Ishikawa (cell line): ENCODE results near the gene WSCD2.

Source experiments
- CEBPB ChIP-seq: IDR thresholded peaks from 2 replicates; pipeline ENCODE4 v1.6.1; 2012
- CREB1 ChIP-seq: IDR thresholded peaks from 2 replicates; pipeline ENCODE4 v1.6.1; 2012; ENCODE audit warnings: low read depth
- EGR1 ChIP-seq: IDR thresholded peaks from 2 replicates; pipeline ENCODE4 v1.6.1; 2012
- EP300 ChIP-seq: IDR thresholded peaks from 2 replicates; pipeline ENCODE4 v1.6.1; 2012; ENCODE audit warnings: borderline replicate concordance
- FOXM1 ChIP-seq: IDR thresholded peaks from 2 replicates; pipeline ENCODE4 v1.6.1; 2012; ENCODE audit warnings: low read depth, borderline replicate concordance
- NFIC ChIP-seq: IDR thresholded peaks from 2 replicates; pipeline ENCODE4 v1.6.1; 2012
- RAD21 ChIP-seq: IDR thresholded peaks from 2 replicates; pipeline ENCODE4 v1.6.1; 2012; ENCODE audit warnings: low read depth
- TAF1 ChIP-seq: IDR thresholded peaks from 2 replicates; pipeline ENCODE4 v1.6.1; 2012; ENCODE audit warnings: low read depth, mild to moderate bottlenecking
- TCF12 ChIP-seq: IDR thresholded peaks from 2 replicates; pipeline ENCODE4 v1.6.1; 2012; ENCODE audit warnings: low read depth
- TEAD4 ChIP-seq: IDR thresholded peaks from 2 replicates; pipeline ENCODE4 v1.6.1; 2012
- YY1 ChIP-seq: IDR thresholded peaks from 2 replicates; pipeline ENCODE4 v1.6.1; 2012; ENCODE audit warnings: low read depth
- ZBTB7A ChIP-seq: IDR thresholded peaks from 2 replicates; pipeline ENCODE4 v1.6.1; 2012; ENCODE audit warnings: low read depth
- TF ChIP-seq, protein P1 (sequence below): IDR thresholded peaks from 2 replicates; pipeline ENCODE4 v1.6.1; 2012
- TF ChIP-seq, protein P2 (sequence below): IDR thresholded peaks from 2 replicates; pipeline ENCODE4 v1.6.1; 2012
- TF ChIP-seq, protein P3 (sequence below): IDR thresholded peaks from 2 replicates; pipeline ENCODE4 v1.6.1; 2012; ENCODE audit warnings: low read depth, mild to moderate bottlenecking

WSCD2 gene

DNA sequence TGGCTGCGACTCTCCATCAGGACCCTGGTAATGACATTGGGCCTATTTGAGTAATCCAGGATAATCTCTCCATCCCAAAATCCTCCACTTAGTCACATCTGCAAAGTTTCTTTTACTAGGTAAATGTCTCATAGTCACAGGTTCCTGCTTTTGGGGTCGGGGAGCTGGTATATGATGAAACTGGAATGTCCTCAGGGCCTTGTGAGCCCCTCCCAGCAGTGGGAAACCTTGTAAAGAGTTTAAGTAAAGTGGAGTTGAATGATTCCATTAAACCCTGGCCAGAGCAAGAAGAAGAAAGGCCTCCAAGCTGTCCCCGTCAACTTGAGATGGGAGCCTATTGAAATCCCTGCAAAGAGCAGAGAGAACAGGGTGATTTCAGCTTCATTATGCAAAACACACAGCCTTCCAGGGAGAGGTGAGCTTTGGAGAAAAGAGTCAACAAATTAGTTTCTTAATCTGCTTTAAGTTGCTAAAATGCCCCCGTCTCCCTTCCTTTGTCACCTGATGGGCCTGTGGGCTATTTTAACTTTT lies 12.6 kb downstream of the WSCD2 start:
- TF ChIP-seq TAF1, result no peak
- no peak for TF ChIP-seq CREB1
- no peak for TF ChIP-seq TCF12
- no peak for TF ChIP-seq CEBPB
- TF ChIP-seq, protein P1, sequence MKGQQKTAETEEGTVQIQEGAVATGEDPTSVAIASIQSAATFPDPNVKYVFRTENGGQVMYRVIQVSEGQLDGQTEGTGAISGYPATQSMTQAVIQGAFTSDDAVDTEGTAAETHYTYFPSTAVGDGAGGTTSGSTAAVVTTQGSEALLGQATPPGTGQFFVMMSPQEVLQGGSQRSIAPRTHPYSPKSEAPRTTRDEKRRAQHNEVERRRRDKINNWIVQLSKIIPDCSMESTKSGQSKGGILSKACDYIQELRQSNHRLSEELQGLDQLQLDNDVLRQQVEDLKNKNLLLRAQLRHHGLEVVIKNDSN, result no peak
- TF ChIP-seq NFIC, result no peak

DNA sequence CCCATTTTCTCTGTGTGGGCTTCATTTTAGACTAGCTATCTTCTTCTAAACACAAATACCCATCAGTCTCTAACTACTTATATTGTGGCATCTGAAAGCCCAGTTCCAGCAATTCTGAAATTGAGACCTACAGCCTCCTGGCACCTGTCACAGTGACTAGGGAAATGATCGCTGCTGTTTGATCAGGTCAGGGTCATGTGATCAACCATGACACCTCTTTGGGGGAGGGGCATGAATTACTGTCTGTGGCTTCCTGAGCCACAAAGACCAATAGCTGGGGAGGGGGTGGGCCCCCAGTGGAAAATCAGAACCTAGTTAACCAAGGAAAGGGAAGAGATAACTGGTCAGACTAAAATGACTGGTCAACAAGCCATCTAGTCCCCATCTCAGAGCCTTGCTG lies 14.1 kb downstream of the WSCD2 start:
- TF ChIP-seq RAD21 (no peak), TEAD4 (no peak), EP300 (no peak), CEBPB (no peak), ZBTB7A (no peak), TCF12 (no peak), NFIC (no peak)
- TF ChIP-seq, protein P2, sequence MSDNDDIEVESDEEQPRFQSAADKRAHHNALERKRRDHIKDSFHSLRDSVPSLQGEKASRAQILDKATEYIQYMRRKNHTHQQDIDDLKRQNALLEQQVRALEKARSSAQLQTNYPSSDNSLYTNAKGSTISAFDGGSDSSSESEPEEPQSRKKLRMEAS, result no peak

DNA sequence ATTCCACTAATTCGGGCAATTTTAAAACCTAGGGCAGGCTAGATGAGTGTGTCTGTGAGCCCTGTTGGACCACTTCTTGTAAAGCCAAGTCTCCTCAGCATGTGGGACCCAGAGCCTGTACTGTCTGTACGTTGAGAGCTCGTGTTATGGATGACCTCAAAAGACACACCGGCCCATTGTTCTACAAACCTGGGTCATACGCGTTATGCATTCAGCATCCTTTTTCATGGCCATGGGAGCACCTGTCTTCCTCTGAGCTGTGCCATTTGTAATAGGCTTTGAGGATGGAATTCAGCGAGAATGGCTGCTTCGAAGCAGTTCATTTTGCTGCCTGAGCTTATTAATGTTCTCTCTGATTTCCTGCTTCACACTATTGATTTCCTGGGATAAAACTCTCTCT lies 15.0 kb downstream of the WSCD2 start:
- no peak for TF ChIP-seq TCF12
- TF ChIP-seq, protein P1, result no peak
- no peak for TF ChIP-seq CREB1
- TF ChIP-seq EGR1, result no peak
- no peak for TF ChIP-seq TEAD4
- TF ChIP-seq CEBPB, result no peak
- TF ChIP-seq NFIC, result no peak
- no peak for TF ChIP-seq ZBTB7A
- no peak for TF ChIP-seq FOXM1
- no peak for TF ChIP-seq TAF1

DNA sequence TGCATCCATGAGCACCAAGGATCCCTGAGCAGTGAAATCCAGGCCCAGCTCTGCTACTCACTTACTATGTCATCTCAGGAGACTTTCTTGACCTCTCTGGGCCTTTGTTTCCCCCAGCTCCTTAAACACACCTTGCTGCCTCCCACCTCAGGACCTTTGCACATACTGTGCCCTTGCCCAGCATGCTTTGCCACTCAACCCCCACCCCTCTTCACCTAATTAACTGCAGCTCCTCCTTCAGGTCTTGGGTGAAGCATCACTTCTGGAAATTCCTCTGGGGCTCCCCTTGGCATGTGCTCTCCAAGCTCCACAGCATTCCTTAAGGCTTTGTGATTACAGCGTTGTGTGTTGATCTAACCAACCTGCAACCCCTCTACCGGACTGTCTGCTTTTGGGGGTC lies 15.9 kb downstream of the WSCD2 start:
- TF ChIP-seq, protein P2, result no peak
- TF ChIP-seq, protein P1, result no peak
- TF ChIP-seq CEBPB (no peak), RAD21 (no peak), ZBTB7A (no peak), TEAD4 (no peak), TAF1 (no peak), EP300 (no peak), EGR1 (no peak), TCF12 (no peak), CREB1 (no peak), NFIC (no peak), YY1 (no peak), FOXM1 (no peak)
- TF ChIP-seq, protein P3, sequence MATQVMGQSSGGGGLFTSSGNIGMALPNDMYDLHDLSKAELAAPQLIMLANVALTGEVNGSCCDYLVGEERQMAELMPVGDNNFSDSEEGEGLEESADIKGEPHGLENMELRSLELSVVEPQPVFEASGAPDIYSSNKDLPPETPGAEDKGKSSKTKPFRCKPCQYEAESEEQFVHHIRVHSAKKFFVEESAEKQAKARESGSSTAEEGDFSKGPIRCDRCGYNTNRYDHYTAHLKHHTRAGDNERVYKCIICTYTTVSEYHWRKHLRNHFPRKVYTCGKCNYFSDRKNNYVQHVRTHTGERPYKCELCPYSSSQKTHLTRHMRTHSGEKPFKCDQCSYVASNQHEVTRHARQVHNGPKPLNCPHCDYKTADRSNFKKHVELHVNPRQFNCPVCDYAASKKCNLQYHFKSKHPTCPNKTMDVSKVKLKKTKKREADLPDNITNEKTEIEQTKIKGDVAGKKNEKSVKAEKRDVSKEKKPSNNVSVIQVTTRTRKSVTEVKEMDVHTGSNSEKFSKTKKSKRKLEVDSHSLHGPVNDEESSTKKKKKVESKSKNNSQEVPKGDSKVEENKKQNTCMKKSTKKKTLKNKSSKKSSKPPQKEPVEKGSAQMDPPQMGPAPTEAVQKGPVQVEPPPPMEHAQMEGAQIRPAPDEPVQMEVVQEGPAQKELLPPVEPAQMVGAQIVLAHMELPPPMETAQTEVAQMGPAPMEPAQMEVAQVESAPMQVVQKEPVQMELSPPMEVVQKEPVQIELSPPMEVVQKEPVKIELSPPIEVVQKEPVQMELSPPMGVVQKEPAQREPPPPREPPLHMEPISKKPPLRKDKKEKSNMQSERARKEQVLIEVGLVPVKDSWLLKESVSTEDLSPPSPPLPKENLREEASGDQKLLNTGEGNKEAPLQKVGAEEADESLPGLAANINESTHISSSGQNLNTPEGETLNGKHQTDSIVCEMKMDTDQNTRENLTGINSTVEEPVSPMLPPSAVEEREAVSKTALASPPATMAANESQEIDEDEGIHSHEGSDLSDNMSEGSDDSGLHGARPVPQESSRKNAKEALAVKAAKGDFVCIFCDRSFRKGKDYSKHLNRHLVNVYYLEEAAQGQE, result no peak

DNA sequence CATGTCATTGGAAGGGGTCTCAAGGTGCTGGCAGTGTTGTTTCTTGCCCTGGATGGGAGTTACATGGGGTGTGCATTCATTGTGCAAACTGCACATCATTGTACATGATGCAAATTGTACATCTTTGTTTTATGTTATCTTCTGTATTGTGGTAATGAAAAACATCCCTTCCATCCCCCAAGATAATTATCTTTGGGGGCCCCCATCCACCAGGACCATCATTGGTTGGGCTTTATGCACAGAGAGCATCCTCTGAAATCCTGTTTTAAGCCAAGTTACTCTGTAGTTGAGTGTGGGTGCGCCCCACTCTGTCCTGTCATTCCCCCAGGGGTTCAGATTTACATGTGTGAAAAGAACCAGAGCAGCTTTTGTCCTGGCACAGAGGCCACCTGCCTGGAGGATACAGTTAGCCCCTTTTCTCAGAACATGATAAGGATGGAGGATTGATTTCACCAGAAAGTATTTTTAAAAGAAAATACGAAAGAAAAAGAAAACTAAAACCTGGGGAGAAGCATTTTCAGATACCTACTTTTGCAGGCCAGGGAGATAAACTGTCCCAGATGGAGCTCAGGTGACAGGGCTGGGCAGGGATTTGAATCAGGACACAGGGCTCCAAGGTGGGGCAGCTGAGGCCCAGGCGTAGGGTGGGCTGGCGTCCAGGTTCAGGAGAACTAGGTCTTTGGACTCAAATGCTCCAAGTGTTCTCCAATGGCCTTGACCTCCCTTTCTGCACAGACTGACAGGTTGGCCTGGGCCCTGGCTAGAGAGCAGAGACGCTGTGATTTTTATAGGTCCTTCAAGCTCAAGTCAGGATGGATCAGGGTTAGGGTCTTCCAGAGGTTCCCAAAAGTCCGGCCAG lies 17.2 kb downstream of the WSCD2 start:
- no peak for TF ChIP-seq TAF1
- no peak for TF ChIP-seq CREB1
- TF ChIP-seq, protein P2, result no peak

DNA sequence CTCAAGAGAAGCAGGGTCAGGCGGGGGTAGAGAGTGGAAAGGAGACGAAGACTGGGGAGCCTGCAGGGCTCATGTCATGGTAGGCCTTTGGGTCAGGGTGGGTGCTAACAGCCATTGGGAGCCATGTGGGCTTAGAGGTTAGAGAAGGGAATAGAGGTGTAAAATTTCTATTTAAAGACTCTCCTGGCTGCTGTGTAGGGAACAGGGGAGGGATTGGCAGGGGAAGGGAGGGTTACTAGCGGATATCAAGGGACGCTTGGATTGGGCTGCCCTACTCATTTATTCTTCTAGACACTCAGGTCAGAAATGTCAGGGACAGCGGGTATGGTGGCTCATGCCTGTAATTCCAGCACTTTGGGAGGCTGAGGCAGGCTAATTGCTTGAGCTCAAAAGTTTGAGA lies 18.2 kb downstream of the WSCD2 start:
- no peak for TF ChIP-seq RAD21
- TF ChIP-seq TEAD4, result no peak
- TF ChIP-seq, protein P2, result no peak
- no peak for TF ChIP-seq YY1
- no peak for TF ChIP-seq EP300
- TF ChIP-seq, protein P1, result no peak
- TF ChIP-seq TAF1, result no peak
- TF ChIP-seq, protein P3, result no peak
- TF ChIP-seq ZBTB7A, result no peak
- TF ChIP-seq TCF12, result no peak
- no peak for TF ChIP-seq FOXM1
- TF ChIP-seq EGR1, result no peak
- no peak for TF ChIP-seq CEBPB
- TF ChIP-seq CREB1, result no peak
